ENCODE measurements around the gene SPSB1.

The SPSB1 gene

DNA sequence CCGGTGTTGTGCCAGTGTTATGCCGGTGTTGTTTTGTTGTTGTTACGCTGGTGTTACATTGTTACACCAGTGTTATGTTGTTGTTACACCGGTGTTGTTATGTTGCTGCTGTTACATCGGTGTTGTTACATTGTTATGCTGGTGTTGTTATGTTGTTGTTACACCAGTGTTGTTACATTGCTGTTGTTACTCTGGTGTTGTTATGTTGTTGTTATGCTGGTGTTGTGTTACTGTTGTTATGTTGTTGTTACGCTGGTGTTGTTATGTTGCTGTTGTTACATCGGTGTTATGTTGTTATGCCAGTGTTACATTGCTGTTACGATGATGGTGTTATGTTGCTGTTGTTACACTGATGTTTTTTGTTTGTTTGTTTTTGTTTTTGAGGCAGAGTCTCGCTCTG, 34.1 kb upstream of the SPSB1 start:
- FAIRE-seq (no peak), DNase-seq (ENCODE audit: low spot score) (no peak)

DNA sequence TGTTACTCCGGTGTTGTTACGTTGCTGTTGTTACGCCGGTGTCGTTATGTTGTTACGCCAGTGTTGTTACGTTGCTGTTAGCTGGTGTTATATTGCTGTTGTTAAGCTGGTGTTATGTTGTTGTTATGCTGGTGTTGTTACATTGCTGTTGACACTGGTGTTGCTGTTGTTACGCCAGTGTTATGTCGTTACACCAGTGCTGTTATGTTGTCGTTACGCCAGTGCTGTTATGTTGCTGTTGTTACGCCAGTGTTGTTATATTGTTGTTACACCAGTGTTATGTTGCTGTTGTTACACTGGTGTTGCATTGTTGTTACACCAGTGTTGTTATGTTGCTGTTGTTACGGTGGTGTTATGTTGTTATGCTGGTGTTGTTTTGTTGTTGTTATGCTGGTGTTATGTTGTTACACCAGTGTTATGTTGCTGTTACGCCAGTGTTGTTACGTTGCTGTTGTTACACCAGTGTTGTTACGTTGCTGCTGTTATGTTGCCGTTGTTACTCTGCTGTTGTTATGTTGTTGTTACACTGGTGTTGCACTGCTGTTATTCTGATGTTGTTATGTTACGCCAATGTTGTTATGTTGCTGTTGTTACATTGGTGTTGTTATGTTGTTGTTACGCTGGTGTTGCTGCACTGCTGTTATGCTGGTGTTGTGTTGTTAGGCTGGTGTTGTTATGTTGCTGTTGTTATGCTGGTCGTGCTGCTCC, 32.5 kb upstream of the SPSB1 start:
- DNase-seq (ENCODE audit: low spot score) (no peak), FAIRE-seq (peak; percentile 99)

DNA sequence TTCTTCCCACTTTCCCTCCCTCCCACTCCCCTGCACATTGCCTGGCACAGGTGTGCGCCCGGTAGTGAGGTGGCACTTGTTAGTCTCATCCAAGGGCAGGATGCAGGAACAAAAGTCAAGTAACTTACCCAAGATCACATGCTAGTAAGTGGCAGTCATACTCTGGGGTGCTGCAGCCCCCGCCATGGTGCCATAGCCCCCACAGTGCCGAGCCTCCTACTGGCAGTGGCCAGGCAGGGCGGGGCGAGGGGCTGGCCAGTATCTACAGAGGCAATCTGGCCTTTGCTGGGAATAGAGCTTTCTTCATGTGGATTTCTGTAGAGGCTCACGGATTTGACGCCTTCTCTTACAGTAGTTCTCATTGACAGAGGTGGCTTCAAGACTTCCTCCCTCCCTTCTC, 31.2 kb upstream of the SPSB1 start:
- DNase-seq (ENCODE audit: low spot score) (no peak), FAIRE-seq (no peak)

DNA sequence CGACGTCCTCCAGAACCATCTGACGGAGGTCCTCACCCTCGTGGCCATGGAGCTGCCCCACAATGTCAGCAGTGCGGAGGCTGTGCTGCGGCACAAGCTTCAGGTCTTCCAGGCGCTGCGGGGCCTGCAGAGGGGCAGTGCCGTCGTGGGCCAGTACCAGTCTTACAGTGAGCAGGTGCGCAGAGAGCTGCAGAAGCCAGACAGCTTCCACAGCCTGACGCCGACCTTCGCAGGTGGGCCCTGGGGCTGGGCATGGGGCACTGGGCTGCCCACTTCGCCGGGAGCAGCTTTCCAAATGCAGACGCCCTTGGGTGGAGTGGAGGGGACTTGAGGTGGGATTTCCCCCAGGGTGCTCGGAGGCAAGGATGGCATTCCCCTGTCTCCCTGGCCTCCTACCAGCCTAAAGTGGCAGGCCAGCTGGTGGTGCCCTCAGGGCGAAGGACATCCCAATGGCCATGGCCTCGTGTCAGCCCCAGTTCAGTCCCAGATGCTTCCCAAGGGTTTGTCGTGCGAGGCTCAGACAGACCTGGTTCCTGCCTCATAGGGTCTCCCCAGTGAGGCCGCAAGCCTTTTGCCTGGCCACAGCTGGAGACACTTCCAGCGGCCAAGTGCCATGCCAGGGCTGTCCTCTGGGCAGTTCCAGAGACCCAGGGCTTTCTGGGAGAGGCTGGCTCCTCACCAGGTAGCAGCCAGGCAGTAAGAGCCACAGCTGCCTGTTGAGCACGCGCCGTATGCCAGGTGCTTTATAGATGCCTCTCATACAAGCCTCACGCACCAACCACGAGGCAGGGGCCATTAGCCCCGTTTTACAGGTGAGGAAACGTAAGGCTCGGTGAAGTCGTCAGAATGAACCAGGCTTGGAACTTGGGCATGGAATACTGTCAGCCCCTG, 30.4 kb upstream of the SPSB1 start:
- DNase-seq (ENCODE audit: low spot score) (no peak), FAIRE-seq (no peak)

DNA sequence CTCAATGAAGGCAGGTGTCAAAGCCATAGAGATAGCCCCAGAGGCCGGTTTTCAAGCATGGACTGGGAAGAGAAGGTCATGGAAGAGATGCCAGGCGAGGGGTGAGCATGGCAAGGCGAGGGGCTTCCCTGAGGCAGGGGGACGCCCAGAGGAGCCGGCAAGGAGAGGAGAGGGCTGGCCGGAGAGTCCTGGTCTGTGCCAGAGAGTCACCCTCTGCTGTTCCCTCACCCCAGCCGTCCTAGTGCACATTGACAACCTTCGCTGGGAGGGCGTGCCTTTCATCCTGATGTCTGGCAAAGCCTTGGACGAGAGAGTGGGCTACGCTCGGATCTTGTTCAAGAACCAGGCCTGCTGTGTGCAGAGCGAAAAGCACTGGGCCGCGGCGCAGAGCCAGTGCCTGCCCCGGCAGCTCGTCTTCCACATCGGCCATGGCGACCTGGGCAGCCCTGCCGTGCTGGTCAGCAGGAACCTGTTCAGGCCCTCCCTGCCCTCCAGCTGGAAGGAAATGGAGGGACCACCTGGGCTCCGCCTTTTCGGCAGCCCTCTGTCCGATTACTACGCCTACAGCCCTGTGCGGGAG, 29.3 kb upstream of the SPSB1 start:
- DNase-seq (ENCODE audit: low spot score) (no peak), FAIRE-seq (no peak)

DNA sequence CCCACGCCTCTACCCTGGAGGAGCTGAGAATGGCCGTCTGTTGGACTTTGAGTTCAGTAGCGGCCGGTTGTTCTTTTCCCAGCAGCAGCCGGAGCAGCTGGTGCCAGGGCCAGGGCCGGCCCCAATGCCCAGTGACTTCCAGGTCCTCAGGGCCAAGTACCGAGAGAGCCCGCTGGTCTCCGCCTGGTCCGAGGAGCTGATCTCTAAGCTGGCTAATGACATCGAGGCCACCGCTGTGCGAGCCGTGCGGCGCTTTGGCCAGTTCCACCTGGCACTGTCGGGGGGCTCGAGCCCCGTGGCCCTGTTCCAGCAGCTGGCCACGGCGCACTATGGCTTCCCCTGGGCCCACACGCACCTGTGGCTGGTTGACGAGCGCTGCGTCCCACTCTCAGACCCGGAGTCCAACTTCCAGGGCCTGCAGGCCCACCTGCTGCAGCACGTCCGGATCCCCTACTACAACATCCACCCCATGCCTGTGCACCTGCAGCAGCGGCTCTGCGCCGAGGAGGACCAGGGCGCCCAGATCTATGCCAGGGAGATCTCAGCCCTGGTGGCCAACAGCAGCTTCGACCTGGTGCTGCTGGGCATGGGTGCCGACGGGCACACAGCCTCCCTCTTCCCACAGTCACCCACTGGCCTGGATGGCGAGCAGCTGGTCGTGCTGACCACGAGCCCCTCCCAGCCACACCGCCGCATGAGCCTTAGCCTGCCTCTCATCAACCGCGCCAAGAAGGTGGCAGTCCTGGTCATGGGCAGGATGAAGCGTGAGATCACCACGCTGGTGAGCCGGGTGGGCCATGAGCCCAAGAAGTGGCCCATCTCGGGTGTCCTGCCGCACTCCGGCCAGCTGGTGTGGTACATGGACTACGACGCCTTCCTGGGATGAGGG, 28.5 kb upstream of the SPSB1 start:
- DNase-seq (ENCODE audit: low spot score) (no peak), FAIRE-seq (no peak)

GRCh38 chr1:9265037-9265436, 27.7 kb upstream of the SPSB1 start:
- FAIRE-seq (no peak), DNase-seq (ENCODE audit: low spot score) (no peak)

DNA sequence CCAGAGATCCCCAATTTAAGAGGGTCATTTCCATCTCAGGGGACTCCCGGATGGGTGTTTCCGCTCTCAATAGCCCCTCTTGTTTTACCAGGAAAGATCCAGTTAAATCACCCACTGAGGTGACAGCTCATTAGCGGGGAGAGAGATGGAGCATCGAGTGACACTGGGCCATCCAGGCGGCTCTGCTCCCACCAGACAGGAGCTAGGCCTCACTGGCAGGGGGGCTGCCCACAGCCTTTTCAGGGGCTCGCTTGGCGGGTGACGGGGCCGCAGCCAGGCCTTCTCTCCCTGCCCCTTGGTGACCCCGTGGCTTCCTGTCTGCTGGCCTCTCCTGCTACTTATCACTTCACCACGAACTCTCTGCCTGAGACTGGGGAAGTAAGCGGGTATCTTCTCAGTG, 26.7 kb upstream of the SPSB1 start:
- no peak for FAIRE-seq
- no peak for DNase-seq (ENCODE audit: low spot score)

DNA sequence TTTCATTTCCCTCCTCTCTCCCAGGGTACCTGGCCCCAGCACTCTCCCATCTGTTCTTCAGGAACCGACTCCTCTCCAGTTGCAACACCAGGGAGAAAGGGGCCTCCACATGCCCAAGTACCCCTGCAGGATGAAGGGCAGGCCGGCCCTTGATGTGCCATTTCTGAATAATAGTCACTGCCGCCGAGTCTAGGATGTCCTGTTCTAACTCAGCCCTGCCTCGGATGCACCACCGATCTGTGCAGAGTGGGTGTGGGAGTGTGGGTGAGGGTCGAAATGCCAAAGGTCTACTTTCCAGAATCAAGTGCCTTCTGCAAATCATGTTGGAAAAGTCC, 25.4 kb upstream of the SPSB1 start:
- DNase-seq (ENCODE audit: low spot score) (no peak), FAIRE-seq (no peak)

DNA sequence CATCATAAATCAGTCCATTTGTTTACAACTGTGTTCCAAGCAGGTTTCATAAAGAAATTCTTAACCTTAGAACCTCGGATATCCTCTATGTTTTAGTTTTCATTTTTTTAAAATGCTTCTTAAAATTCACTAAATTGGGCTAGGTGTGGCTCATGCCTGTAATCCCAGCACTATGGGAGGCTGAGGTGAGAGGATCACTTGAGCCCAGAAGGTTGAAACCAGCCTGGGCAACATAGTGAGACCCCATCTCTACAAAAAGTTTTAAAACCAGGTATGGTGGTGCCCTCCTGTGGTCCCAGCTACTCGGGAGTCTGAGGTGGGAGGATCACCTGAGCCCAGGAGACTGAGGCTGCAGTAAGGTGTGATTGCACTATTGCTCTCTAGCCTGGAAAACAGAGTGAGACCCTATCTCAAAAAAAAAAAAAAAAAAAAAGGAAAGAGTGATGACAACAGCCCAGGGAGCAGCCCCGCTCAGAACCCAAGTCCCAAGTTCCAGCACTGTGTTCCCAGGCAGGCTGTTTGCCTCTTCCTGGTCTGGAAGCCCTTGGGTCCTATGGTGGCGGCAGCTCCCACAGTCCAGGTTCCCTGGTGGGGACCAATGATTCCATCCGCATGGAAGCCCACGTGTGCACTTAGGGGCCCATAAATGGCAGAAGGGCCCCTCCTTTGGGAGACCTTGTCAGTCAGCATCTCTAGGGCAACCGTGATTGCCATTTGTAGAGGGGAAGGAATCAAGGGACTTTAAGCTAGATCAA, 24.7 kb upstream of the SPSB1 start:
- FAIRE-seq (no peak), DNase-seq (ENCODE audit: low spot score) (no peak)

DNA sequence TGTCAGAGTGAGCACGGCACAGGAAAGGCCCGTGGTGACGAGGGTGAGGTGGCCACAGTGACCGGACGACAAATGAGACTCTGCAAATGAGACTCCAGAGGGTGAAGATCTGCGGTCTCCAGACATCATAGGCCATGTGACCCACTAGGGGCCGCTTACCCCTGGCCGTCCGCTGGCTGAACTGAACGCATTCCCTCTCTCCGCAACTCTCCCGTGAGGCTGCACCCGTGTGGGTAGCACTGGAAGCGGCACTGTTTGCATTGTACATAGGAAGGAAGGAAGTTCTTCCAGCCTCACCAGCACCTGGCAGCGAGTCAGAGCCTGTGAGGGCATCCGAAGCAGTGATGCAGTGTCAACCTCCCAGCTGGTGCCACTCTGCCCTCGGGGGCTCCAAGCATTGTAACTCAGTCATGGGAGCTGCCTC, 23.6 kb upstream of the SPSB1 start:
- FAIRE-seq = no peak

GRCh38 chr1:9269721-9270120, 23.0 kb upstream of the SPSB1 start:
- DNase-seq (ENCODE audit: low spot score) (no peak), FAIRE-seq (no peak)

More for the DNA sequence above, 23.6 kb upstream of the SPSB1 start:
- no peak for DNase-seq (ENCODE audit: low spot score)

- DNase-seq (ENCODE audit: low spot score) (peak; percentile 30), FAIRE-seq (no peak)
Measured at GRCh38 chr1:9270290-9270883, 22.3 kb upstream of the SPSB1 start.

DNA sequence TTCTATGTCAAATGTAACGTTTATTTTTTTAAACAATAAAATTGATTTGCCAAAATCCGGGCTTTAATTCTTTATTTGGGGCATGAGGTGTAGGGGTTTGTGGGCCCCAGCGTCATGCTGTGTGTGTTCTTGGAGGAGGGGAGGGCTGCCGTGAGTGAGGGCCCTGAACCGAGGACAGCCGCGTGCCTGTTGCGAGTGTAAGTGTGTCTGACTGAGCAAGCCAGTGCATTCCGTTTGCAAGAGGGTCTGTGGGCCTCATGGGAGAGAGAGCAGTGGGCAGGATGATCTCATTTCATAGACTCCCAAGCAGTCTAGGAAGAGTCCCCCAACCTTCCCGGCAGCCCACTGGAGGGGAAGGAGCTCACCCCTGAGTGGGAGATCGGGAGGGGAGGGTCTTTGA, 21.4 kb upstream of the SPSB1 start:
- DNase-seq (ENCODE audit: low spot score) (no peak), FAIRE-seq (no peak)

DNA sequence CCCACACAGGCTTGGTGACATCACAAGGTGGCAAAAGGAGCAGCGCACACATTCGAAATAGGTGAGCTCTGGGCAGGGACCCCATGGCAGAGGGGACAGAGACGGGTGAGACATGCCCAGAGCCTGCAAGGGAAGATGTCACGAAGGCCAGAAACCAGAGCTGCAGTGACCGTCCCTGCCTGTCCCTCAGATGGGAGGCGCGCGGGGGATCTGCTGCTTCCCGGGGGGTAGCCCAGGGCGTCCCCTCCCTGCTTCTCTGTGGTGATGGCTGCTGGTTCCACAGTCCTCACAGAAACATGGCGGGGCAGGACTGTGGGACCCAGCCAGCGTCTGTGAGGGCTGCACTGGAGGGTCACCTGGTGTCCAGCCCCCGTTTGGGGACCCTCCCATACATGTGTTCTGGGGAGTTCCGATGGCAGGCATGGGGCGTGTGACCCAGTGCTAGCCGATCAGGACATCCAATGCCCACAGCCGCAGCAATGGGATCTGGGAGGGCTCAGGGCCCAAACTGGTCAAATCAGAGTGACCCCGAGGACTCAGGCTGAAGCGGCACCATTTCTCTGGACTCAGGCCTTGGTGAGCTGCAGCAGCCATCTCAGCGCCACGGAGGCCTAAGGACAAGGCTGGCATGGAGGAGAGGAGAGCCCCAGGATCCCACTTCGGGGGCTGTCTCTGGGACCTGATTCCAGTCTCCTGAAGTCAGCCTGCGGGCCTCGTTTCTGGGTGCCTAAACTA, 20.7 kb upstream of the SPSB1 start:
- DNase-seq (ENCODE audit: low spot score) (no peak), FAIRE-seq (no peak)

GRCh38 chr1:9273177-9273576, 19.5 kb upstream of the SPSB1 start:
- FAIRE-seq (peak; percentile 42), DNase-seq (ENCODE audit: low spot score) (no peak)

- no peak for FAIRE-seq
- peak; percentile 16 for DNase-seq (ENCODE audit: low spot score)
Measured at GRCh38 chr1:9275161-9275560, 17.5 kb upstream of the SPSB1 start.

GRCh38 chr1:9275567-9276034, 17.1 kb upstream of the SPSB1 start:
- FAIRE-seq = peak; percentile 94
- DNase-seq (ENCODE audit: low spot score) = peak; percentile 92

GRCh38 chr1:9278116-9278515, 14.6 kb upstream of the SPSB1 start:
- FAIRE-seq (no peak), DNase-seq (ENCODE audit: low spot score) (no peak)

Data from urothelium cell line (cell line).